HG03432 (cell line): Measurements from ENCODE around the gene PTAFR.

Experiments
- ATAC-seq: cut with Tn5 transposase; IDR thresholded peaks from one replicate; pipeline ENCODE4 v1.9.1; 2021; ENCODE audit warnings: mild to moderate bottlenecking, moderate library complexity; ENCODE audit not compliant: unreplicated experiment

Gene PTAFR

GRCh38 chr1:28178690-28179485 lies 2.4 kb upstream of the PTAFR start:
- ATAC-seq, result no peak

GRCh38 chr1:28175955-28176485 lies 470 bp downstream of the PTAFR start:
- ATAC-seq, result no peak

DNA sequence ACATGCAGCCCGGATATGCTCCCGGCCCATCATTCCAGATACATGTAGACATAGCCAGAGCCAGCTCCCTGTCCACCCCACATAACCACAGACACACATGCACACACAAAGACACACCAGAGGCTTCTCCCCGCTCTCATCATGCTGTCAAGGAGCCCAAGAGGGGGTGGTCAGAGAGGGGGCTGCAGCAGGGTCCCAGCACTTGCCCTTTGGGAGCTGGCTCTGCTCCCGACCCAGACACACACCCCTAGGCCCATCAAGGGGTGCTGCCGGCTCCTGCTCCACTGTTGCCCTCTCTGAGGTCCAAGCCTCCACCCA lies 2.6 kb downstream of the PTAFR start:
- no peak for ATAC-seq

DNA sequence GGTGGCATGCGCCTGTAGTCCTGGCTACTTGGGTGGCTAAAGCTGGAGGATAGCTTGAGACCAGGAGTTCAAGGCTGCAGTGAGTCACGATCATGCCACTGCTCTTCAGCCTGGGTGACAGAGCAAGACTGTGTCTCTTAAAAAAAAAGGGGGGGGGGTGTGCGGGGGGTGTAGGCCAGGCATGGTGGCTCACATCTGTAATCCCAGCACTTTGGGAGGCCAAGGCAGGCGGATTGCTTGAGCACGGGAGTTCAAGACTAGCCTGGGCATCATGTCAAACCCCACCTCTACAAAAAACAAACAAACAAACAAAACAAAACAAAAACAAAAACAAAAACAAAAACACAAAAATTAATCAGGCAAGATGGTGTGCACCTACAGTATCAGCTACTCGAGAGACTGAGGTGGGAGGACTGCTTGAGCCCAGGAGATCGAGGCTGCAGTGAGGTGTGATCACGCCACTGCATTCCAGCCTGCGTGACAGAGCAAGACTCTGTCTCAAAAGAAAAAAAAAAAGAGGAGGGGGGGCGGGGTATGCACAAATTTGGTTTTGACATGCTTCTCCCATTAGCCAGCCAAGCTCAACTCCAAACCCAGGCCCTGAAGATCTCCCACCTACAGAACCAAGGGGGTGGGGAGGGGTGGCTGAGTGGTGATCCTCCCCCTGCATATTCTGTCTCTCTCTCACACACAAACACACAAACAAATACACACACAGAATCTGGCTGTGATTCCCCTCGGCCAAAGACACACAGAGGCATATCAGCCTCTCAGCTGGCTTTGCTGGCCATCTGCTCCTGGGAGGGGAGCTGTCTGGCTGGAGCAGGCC lies 3.1 kb downstream of the PTAFR start:
- ATAC-seq, result no peak

DNA sequence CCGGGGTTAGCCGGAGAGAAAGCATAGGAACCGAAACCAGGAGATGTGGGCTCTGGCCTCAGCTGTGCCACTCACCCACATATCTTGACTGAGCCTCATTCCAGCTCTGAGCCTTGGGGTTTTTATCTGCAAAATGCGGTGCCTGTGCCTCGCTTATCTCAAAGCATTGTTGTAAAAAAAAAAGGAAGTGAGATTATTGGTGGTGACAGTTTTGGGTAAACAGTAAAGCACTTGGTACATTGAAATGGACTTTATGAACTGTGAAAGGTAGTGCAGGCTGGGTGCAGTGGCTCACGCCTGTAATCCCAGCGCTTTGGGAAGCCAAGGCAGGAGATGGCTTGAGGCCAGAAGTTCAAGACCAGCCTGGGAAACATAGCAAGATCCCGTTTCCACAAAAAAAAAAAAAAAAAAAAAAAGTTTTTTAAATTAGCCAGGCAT lies 3.8 kb downstream of the PTAFR start:
- ATAC-seq, result peak; percentile 60

DNA sequence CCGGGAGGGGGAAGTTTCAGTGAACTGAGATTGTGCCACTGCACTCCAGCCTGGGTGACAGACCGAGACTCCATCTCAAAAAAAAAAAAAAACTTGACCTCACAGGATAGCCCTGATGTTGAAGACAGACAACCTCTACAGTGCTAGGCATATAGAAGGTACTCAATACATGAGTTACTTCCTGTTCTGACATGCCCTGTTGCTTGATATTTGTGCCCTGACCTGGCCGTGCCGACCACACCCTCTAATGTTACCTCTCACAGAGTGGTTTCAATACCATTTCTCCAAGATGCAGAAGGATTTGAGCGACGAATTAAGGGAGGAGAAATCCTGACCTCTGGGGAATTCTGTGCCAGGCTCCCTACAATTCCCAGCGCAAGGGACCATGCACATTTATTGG lies 5.2 kb downstream of the PTAFR start:
- ATAC-seq, result no peak

GRCh38 chr1:28170001-28170596 lies 6.4 kb downstream of the PTAFR start:
- ATAC-seq, result no peak

- no peak for ATAC-seq
Observed at GRCh38 chr1:28163496-28164161, 12.9 kb downstream of the PTAFR start.

GRCh38 chr1:28162151-28162550 lies 14.3 kb downstream of the PTAFR start:
- ATAC-seq, result no peak

DNA sequence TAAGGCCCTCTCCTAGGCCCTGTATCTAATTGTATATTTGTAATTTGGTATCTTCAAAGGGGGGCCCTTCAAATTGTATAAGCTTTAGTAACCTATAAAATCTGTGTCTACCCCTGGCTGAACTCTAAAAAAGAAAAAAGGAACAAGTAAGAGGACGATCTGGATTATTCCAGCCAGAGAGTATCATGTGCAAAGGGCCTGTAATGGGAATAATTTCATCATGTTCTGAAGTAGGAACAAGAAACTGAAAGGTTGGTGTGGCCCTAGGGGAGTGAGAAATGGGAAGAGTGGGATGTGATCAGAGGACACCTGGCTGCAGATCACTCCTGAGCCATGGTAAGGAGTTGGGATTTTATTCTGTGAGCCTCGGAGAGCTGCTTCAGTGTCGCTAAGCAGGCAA lies 14.7 kb downstream of the PTAFR start:
- ATAC-seq, result no peak

DNA sequence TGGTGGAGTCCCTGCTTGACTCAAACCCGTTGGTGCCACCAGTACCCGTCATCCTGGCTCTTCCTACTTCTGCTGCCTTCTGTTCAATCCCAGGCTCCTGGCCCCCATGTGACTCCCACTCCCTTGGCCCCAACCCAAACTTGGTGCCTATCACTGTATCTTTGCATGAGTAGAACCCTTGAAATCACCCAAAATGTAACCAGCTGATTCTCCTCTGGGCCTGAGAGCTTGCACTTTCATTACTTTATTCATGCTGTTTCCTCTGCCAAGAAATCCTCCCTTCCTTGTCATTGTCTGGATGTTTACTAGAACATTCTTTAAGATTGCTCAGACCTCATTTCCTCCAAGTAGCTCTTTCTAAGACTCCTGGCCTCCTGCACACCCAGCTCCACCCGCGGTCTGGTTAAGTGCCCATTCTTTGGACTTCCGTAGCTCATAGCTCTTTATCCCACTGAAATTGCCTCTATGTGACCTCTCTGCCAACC lies 15.7 kb downstream of the PTAFR start:
- ATAC-seq, result no peak

- ATAC-seq, result no peak
Observed at GRCh38 chr1:28159680-28160079, 16.8 kb downstream of the PTAFR start.

DNA sequence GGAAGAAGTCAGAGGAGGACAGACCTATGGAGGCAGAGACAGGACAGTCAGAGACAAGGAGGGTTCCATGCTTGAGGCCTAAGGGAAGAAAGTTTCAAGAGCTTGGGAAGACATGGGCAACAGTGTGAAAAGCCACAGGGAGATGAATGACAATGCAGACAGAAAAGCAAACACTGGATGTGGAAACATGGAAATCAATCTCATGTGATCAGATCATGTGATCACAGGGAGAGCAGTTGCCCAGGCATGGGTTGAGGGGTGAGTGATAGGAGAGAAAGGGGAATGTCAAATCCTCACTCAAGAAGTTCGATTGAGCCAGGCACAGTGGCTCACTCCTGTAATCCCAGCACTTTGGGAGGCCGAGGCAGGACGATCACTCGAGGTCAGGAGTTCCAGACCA lies 17.2 kb downstream of the PTAFR start:
- no peak for ATAC-seq

DNA sequence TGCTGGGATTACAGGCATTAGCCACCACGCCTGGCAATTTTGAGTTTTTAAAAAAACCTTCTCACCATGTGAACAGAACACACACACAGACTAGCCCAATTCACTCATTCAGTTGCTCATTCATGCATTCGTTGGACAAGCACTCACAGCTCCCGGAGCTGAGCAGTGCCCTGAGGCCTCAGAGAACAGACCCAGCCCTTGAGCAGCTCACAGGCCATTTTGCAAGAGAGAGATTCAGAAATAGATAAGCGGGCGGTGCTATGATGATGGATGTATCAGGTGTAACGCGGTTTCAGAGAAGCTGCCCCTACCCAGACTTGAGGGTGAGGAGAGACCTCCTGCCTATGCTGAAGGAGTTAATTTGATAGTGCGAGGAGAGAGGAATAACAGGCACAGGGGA lies 18.6 kb downstream of the PTAFR start:
- no peak for ATAC-seq

- ATAC-seq, result no peak
Observed at GRCh38 chr1:28156821-28157220, 19.7 kb downstream of the PTAFR start.

DNA sequence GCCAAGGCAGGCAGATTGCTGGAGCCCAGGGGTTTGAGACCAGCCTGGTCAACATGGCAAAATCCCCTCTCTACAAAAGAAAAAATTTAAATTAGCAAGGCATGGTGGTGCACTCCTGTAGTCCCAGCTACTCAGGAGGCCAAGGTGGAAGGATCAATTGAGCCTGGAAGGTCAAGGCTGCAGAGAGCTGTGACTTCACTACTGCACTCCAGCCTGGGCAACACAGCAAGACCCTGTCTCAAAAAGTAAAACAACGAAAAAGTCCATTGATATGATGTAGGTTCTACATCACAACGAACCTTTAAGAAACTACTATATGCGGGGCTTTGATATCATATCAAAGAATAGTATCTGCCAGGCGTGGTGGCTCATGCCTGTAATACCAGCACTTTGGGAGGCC lies 20.9 kb downstream of the PTAFR start:
- no peak for ATAC-seq

- no peak for ATAC-seq
Observed at GRCh38 chr1:28154078-28154594, 22.4 kb downstream of the PTAFR start.

GRCh38 chr1:28150125-28150780 lies 26.2 kb downstream of the PTAFR start:
- ATAC-seq, result no peak

GRCh38 chr1:28148880-28149195 lies 27.7 kb downstream of the PTAFR start:
- ATAC-seq, result no peak
